Measurements from ENCODE around the gene WNT7A. TPM values are rescaled to one million over a fixed set of nuclear protein-coding genes. Genes with fewer than 3 reads are reported as not detected.

WNT7A gene
- polyA plus RNA-seq, 1 of the 3 experiments (the other 2 are of a cell fraction): not detected

DNA sequence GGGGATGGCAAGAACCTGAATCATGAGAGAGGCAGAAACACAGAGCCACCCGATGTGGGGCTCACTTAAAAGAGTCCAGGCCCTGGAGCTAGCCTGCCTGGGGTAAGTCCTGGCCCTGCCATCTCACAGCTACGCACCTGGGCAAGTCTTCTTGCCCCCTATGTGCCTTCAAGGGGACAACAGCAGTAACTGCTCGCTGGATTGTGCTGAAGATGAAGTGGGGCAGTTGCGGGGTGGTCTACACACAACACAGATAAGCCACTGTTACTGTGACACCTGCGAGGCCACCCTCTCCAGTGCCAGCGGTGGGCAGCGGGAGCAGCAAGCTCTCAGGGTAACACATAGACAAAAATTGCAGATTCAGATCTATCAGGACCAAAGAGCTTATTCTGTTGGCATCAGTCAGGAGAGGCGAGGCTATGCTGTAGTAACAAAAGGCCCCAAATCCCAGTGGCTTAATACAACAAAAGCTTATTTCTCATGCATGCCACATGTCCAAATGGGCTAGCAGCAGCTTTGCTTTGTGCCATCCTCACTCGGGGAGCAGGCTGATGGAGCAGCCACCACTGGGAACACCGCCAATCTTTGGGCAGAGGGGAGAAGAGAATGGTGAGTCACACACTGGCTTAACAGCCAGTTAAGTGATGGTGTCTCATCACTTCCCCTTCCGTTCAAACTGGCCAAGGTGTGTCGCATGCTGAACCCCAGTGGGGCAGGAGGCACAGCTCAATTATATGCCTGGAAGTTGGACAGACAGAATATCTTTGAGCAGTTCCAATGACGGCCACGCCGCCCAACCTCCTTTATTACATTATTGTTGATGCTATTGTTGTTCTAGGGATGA is 78.3 kb downstream of the WNT7A start:
- Histone ChIP-seq H3K27ac (ENCODE audit: low read depth in 2 of 2, low read length in 1 of 2) (no peak overlapping the region), H3K9me3 (no peaks in the 10 kb centered on the region), H3F3A (replicated peaks; ENCODE audit: insufficient read depth) (no peaks in the 10 kb centered on the region), H2AFZ (ENCODE audit: low read depth) (no peak overlapping the region), H3K9ac (no peak overlapping the region), H3K27me3 (ENCODE audit: insufficient read depth) (no peaks in the 10 kb centered on the region), H3K36me3 (replicated peaks in 1 of 2; ENCODE audit: control insufficient read depth in 1 of 2, insufficient read depth in 2 of 2, low read length in 1 of 2) (no peaks in the 10 kb centered on the region), H3K4me1 (ENCODE audit: control insufficient read depth in 1 of 2, insufficient read depth in 2 of 2, low read depth in 1 of 2, low read length in 1 of 2) (no peaks in the 10 kb centered on the region), H3K4me3 (ENCODE audit: low read depth in 2 of 2, low read length in 1 of 2) (no peak overlapping the region), H3K9me2 (no peaks in the 10 kb centered on the region), H3K79me2 (ENCODE audit: insufficient read depth) (no peaks in the 10 kb centered on the region), H3K4me2 (no peak overlapping the region), H4K20me1 (ENCODE audit: insufficient read depth) (no peaks in the 10 kb centered on the region)
- 28% methylated on average over 8 of the region's 15 CpGs for WGBS (ENCODE audit: low lambda C conversion rate)
- no peak for DNase-seq
- ChIA-PET CTCF (interaction anchor here (1.3 kb wide), 1 partner anchor 9 kb away, joined by 4 read pairs; no protein-coding TSS in a partner anchor), POLR2A (interaction anchor here (0.5 kb wide), 1 partner anchor 257 kb away, joined by 4 read pairs; no protein-coding TSS in a partner anchor)
- TF ChIP-seq, protein P1, sequence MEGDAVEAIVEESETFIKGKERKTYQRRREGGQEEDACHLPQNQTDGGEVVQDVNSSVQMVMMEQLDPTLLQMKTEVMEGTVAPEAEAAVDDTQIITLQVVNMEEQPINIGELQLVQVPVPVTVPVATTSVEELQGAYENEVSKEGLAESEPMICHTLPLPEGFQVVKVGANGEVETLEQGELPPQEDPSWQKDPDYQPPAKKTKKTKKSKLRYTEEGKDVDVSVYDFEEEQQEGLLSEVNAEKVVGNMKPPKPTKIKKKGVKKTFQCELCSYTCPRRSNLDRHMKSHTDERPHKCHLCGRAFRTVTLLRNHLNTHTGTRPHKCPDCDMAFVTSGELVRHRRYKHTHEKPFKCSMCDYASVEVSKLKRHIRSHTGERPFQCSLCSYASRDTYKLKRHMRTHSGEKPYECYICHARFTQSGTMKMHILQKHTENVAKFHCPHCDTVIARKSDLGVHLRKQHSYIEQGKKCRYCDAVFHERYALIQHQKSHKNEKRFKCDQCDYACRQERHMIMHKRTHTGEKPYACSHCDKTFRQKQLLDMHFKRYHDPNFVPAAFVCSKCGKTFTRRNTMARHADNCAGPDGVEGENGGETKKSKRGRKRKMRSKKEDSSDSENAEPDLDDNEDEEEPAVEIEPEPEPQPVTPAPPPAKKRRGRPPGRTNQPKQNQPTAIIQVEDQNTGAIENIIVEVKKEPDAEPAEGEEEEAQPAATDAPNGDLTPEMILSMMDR (IDR thresholded peaks at IDR 0.05): no peak
- TF ChIP-seq JUND (IDR thresholded peaks at IDR 0.05) (no peak), TAF1 (IDR thresholded peaks at IDR 0.05; ENCODE audit: borderline replicate concordance, low read depth, low read length) (no peak), SIN3A (IDR thresholded peaks at IDR 0.05; ENCODE audit: borderline replicate concordance, low read depth, low read length) (no peak), POLR2AphosphoS5 (IDR thresholded peaks at IDR 0.05; ENCODE audit: low read depth, low read length) (no peak), NRF1 (IDR thresholded peaks at IDR 0.05; ENCODE audit: low read depth, low read length) (no peak), SMC3 (IDR thresholded peaks at IDR 0.05; ENCODE audit: low read depth, low read length) (no peak), TEAD4 (IDR thresholded peaks at IDR 0.05; ENCODE audit: borderline replicate concordance, insufficient read depth) (no peak), ELF1 (IDR thresholded peaks at IDR 0.05) (no peak), RXRA (IDR thresholded peaks at IDR 0.05; ENCODE audit: borderline replicate concordance, low read depth) (no peak), GABPA (IDR thresholded peaks at IDR 0.05; ENCODE audit: low read depth) (no peak), FOXJ3 (CRISPR knock-in tag; IDR thresholded peaks at IDR 0.05) (no peak)
- TF ChIP-seq, protein P2, sequence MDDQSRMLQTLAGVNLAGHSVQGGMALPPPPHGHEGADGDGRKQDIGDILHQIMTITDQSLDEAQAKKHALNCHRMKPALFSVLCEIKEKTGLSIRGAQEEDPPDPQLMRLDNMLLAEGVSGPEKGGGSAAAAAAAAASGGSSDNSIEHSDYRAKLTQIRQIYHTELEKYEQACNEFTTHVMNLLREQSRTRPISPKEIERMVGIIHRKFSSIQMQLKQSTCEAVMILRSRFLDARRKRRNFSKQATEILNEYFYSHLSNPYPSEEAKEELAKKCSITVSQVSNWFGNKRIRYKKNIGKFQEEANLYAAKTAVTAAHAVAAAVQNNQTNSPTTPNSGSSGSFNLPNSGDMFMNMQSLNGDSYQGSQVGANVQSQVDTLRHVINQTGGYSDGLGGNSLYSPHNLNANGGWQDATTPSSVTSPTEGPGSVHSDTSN (IDR thresholded peaks at IDR 0.05): no peak

GRCh38 chr3:13800064-13800463 is 79.8 kb downstream of the WNT7A start:
- Histone ChIP-seq H3K9me3 (no peaks in the 10 kb centered on the region), H3K4me2 (no peak overlapping the region), H3F3A (replicated peaks; ENCODE audit: insufficient read depth) (no peaks in the 10 kb centered on the region), H4K20me1 (ENCODE audit: insufficient read depth) (no peaks in the 10 kb centered on the region), H3K9me2 (no peaks in the 10 kb centered on the region), H3K79me2 (ENCODE audit: insufficient read depth) (no peaks in the 10 kb centered on the region), H2AFZ (ENCODE audit: low read depth) (no peak overlapping the region), H3K4me3 (ENCODE audit: low read depth in 2 of 2, low read length in 1 of 2) (no peak overlapping the region), H3K27me3 (ENCODE audit: insufficient read depth) (no peaks in the 10 kb centered on the region), H3K9ac (no peak overlapping the region), H3K36me3 (replicated peaks in 1 of 2; ENCODE audit: control insufficient read depth in 1 of 2, insufficient read depth in 2 of 2, low read length in 1 of 2) (no peaks in the 10 kb centered on the region), H3K4me1 (ENCODE audit: control insufficient read depth in 1 of 2, insufficient read depth in 2 of 2, low read depth in 1 of 2, low read length in 1 of 2) (no peaks in the 10 kb centered on the region), H3K27ac (ENCODE audit: low read depth in 2 of 2, low read length in 1 of 2) (no peak overlapping the region)
- CTCF ChIA-PET: interaction anchor here (1.1 kb wide), 1 partner anchor 81 kb away, joined by 3 read pairs; no protein-coding TSS in a partner anchor
- POLR2A ChIA-PET: no interaction called here
- DNase-seq: no peak
- WGBS (ENCODE audit: low lambda C conversion rate): 55% methylated on average over 6 of the region's 6 CpGs
- TF ChIP-seq, protein P1 (IDR thresholded peaks at IDR 0.05): no peak
- TF ChIP-seq POLR2AphosphoS5 (IDR thresholded peaks at IDR 0.05; ENCODE audit: low read depth, low read length): no peak

Data from SK-N-SH (cell line).